BJ (cell line): ENCODE measurements around the gene CAMSAP1. TPM values are rescaled to one million over a fixed set of nuclear protein-coding genes. Genes with fewer than 3 reads are reported as not detected.

Experiments
- CTCF ChIA-PET: fragments of 350-600 bp; formaldehyde crosslinking; extraction: SDS; loops from one replicate; lab custom pipeline; 2021; ENCODE audit warnings: antibody characterized with exemption, inconsistent platforms; lab: Yijun Ruan, JAX
- POLR2A ChIA-PET: fragments of 300-600 bp; sonication (Branson Sonifier 250); formaldehyde crosslinking; extraction: SDS; loops from one replicate; lab custom pipeline; 2021; ENCODE audit warnings: antibody characterized with exemption; lab: Charles Lee
- DNase-seq: peaks from one replicate; pipeline ENCODE4 v3.0.0-alpha.2; 2011; ENCODE audit warnings: low read depth
- H3K27me3 ChIP-seq: 2 replicates; pipeline ENCODE4 v1.6.0; 2011; ENCODE audit warnings: low read length; ENCODE audit not compliant: control insufficient read depth, insufficient read depth
- H3K36me3 ChIP-seq: 2 replicates; pipeline ENCODE4 v1.5.1; 2011; ENCODE audit warnings: low read length; ENCODE audit not compliant: control insufficient read depth, insufficient read depth
- H3K4me3 ChIP-seq: 2 replicates; pipeline ENCODE4 v1.5.1; 2011; ENCODE audit warnings: low read depth, mild to moderate bottlenecking, control low read depth, low read length
- polyA plus RNA-seq: library from polyadenylated mRNA; depleted of rRNA; stranded (reverse); fragments of >200 nt; gene quantifications from 2 replicates; pipeline ENCODE4 v1.2.3, GENCODE V29; 2011
- TF ChIP-seq, protein P1 (sequence below): IDR thresholded peaks from 2 replicates; pipeline ENCODE4 v1.5.1; 2011; ENCODE audit warnings: low read depth, mild to moderate bottlenecking, control low read depth, inconsistent platforms, low read length, moderate library complexity; ENCODE audit not compliant: insufficient read depth

The CAMSAP1 gene
- polyA plus RNA-seq, 1 experiment = 4.1 TPM

DNA sequence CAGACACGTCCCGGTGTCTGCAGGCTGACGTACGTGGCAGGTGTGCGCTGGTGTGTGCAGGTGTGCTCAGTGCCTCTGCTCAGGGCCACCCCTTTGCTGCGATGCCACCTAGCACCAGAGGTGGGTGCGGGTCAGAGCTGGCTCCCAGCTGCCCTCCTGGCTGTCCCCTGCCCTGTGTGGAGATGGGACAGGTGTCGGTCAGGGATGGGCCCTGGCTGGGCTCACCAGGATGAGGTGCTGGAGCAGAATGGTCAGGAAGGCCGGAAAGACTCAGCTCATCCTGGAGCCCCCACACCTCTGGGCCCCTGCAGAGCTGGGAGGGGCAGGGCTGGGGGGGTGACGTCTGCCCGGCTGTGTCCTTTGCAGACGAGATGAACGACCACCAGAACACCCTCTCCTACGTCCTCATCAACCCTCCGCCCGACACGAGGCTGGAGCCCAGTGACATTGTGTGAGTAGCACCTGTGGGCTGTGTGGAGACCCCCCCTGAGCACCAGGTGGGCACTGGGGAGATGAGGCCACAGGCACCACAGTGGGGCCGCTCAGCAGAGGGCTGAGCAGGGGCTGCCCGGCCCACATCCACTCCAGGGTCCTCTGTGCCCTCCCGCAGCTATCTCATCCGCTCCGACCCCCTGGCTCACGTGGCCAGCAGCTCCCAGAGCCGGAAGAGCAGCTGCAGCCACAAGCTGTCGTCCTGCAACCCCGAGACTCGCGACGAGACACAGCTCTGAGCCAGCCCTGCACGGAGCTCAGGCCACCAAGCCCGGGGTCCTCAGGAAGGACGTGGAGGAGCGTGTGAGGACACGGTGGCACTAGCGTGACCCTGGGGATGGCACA lies 115.7 kb downstream of the CAMSAP1 start:
- DNase-seq = no peak
- CTCF ChIA-PET = no interaction called here
- H3K4me3 ChIP-seq = no peak overlapping the region
- POLR2A ChIA-PET = interaction anchor here (0.6 kb wide), 1 partner anchor 1115 kb away, joined by 3 read pairs; no protein-coding TSS in a partner anchor
- no peaks in the 10 kb centered on the region for H3K36me3 ChIP-seq
- TF ChIP-seq, protein P1, sequence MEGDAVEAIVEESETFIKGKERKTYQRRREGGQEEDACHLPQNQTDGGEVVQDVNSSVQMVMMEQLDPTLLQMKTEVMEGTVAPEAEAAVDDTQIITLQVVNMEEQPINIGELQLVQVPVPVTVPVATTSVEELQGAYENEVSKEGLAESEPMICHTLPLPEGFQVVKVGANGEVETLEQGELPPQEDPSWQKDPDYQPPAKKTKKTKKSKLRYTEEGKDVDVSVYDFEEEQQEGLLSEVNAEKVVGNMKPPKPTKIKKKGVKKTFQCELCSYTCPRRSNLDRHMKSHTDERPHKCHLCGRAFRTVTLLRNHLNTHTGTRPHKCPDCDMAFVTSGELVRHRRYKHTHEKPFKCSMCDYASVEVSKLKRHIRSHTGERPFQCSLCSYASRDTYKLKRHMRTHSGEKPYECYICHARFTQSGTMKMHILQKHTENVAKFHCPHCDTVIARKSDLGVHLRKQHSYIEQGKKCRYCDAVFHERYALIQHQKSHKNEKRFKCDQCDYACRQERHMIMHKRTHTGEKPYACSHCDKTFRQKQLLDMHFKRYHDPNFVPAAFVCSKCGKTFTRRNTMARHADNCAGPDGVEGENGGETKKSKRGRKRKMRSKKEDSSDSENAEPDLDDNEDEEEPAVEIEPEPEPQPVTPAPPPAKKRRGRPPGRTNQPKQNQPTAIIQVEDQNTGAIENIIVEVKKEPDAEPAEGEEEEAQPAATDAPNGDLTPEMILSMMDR = no peak
- no peaks in the 10 kb centered on the region; the same call in 1 of the 2 replicates for H3K27me3 ChIP-seq

GRCh38 chr9:135790850-135791249 lies 116.5 kb downstream of the CAMSAP1 start:
- no peak overlapping the region for H3K4me3 ChIP-seq
- no peaks in the 10 kb centered on the region for H3K36me3 ChIP-seq
- CTCF ChIA-PET = no interaction called here
- TF ChIP-seq, protein P1 = no peak
- no peak for DNase-seq
- no peaks in the 10 kb centered on the region; the same call in 1 of the 2 replicates for H3K27me3 ChIP-seq
- POLR2A ChIA-PET = no interaction called here

GRCh38 chr9:135790356-135790755 lies 117.0 kb downstream of the CAMSAP1 start:
- DNase-seq = no peak
- Histone ChIP-seq H3K4me3 (no peak overlapping the region), H3K36me3 (no peaks in the 10 kb centered on the region), H3K27me3 (no peaks in the 10 kb centered on the region; the same call in 1 of the 2 replicates)
- ChIA-PET CTCF (no interaction called here), POLR2A (no interaction called here)
- TF ChIP-seq, protein P1 = no peak

DNA sequence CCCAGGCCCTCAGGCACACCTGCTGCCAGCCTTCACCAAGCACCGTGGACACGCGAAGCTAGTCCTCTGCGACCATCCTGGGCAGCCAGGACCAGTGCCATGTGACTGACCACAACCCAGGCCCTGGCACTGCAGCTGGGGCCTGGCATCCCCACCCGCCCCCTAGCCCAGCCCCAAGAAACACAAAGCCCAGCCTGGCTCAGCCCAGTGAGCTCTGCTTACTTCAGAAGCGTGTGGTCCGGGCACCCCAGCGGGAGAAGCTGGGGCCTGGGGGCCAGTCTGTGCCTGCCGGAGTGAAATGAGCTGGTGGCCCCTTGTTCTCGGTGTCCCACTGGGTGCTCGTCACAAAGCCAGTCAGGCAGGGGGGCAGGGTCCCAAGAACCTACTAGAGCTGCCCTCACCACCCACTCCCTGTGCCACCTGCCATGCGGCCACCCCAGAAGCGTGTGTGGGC lies 117.5 kb downstream of the CAMSAP1 start:
- CTCF ChIA-PET = interaction anchor here (1.6 kb wide), 2 partner anchors 7 to 9 kb away, joined by 4 to 7 read pairs; no protein-coding TSS in a partner anchor
- no peak for DNase-seq
- POLR2A ChIA-PET = no interaction called here
- TF ChIP-seq, protein P1 = no peak
- Histone ChIP-seq H3K4me3 (no peak overlapping the region), H3K36me3 (no peaks in the 10 kb centered on the region), H3K27me3 (no peaks in the 10 kb centered on the region; the same call in 1 of the 2 replicates)

- no peaks in the 10 kb centered on the region; the same call in 1 of the 2 replicates for H3K27me3 ChIP-seq
- TF ChIP-seq, protein P1 = no peak
- ChIA-PET POLR2A (no interaction called here), CTCF (interaction anchor here (1.6 kb wide), 2 partner anchors 8 to 10 kb away, joined by 4 to 7 read pairs; no protein-coding TSS in a partner anchor)
- no peaks in the 10 kb centered on the region for H3K36me3 ChIP-seq
- H3K4me3 ChIP-seq = no peak overlapping the region
- DNase-seq = no peak
Observed at GRCh38 chr9:135788576-135789300, 118.6 kb downstream of the CAMSAP1 start.
